D721Med (cell line): Measurements from ENCODE around the gene BCL2.

Experiments used
- DNase-seq: peaks from one replicate; pipeline ENCODE4 v3.0.0; 2011; ENCODE audit warnings: low spot score; ENCODE audit not compliant: insufficient read length
- FAIRE-seq: peaks from 2 replicates; lab custom pipeline; 2011; peaks lifted over from hg19 to GRCh38; lab: Jason Lieb, UNC
- TF ChIP-seq, protein P1 (sequence below): IDR thresholded peaks from 2 replicates; pipeline ENCODE4 v1.5.1; 2012; ENCODE audit warnings: mild to moderate bottlenecking, control low read depth; ENCODE audit not compliant: insufficient read depth; ENCODE audit errors: missing control alignments

Gene BCL2

DNA sequence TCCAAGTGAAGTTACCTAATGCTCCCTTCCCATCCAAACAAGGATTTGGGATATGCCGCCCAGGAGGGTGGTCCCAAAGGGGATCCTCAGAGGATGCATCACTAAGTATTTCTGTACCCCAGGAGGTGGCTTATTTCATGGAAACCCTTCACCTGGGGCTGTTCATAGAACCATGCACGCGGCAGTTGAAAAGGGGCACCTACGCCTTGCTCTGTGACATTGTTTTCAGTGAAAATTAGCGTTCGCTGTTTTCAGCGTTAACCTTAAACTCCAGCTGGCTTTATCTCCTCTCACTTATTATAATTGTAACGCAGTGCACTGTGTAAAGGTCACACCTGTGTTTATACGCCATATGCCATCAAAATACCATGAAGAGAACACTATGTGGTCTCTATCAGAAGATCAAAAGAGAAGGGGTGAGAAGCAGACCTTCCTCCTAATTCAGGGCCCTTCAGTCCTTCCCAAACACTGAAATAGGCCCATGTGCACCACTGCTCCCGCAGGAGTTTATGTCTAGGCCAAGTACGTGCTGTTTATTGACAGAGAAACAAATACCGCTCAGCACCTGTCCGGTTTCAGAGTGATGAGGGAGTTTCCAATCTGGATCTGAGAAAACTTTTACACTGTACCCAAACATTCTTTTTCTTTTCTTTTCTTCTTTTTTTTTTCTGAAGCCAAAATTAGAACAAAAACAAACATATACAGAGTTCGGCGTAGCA is 162.1 kb downstream of the BCL2 start:
- FAIRE-seq (peak; percentile 73), DNase-seq (no peak)
- TF ChIP-seq, protein P1, sequence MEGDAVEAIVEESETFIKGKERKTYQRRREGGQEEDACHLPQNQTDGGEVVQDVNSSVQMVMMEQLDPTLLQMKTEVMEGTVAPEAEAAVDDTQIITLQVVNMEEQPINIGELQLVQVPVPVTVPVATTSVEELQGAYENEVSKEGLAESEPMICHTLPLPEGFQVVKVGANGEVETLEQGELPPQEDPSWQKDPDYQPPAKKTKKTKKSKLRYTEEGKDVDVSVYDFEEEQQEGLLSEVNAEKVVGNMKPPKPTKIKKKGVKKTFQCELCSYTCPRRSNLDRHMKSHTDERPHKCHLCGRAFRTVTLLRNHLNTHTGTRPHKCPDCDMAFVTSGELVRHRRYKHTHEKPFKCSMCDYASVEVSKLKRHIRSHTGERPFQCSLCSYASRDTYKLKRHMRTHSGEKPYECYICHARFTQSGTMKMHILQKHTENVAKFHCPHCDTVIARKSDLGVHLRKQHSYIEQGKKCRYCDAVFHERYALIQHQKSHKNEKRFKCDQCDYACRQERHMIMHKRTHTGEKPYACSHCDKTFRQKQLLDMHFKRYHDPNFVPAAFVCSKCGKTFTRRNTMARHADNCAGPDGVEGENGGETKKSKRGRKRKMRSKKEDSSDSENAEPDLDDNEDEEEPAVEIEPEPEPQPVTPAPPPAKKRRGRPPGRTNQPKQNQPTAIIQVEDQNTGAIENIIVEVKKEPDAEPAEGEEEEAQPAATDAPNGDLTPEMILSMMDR, result no peak

DNA sequence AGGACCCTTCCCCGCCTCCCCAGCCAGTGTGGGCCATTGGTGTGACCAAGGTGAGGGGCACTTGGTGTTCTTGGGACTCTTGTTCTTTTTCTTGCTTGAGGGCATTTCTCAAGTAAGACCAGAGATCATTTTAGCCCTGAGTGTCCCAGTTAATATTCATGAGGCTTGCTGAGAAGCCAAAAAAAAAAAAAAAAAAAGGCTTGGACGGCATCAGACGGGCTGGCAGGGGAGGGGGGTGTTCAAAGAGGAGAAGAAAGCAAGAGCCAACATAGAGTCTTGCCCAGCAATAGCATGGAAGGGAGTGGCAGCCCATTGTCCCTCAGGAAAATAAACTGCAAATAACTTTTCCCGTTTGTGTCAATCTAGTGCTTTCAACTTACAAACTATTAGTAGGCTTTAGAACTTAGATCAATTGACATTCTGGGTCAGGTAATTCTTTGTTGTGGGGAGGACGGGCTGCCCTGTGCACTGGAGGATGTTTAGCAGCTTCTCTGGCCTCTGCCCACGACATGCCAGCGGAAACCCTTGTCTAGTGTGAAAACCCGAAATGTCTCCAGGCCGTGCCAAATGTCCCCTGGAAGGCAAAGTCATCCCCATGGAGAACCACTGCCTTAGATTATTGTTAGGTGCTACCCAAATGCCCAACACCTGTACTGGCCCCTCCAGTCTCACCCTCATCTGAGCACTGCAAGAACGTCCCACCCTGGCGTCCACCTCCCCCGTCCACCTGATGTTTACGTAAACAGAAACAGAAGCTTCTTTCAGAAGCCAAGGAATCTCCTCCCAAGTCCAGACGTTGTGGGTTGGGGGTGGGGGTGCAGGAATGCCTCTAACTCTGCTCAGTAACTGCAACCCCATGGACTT is 163.4 kb downstream of the BCL2 start:
- TF ChIP-seq, protein P1, result no peak
- DNase-seq (no peak), FAIRE-seq (peak; percentile 44)

DNA sequence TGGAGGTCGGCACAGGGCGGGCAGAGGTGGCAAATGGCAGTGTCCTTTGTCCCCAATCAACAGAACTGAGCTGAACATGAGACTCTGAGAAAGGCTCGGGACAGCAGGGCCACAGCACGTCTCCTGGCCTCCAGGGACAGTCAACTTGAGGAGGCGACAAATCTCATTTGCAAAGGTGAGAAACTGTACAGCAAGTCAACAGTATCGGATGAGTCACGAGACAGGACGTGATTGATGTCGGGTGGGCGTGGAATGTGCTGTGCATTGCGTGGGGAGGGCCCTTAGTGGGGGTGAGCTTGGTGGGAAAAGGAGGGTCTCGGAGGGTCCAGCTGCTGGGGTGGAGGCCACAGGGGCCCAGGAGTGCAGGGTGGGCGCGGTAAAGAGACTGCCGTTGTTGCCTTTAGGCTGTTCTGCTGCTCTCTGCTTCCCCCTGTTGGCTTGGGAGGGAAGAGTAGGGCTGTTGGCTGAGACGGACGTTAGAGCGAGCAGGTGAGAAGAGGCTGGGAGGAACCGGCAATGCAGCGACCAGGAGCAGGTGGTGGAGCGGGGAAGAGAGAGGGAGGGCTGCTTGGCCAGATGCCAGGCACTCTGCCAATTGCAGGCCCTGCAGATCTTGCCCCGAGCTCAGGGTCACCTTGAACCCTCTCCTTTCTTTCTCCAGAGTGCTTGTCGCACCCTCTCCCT is 164.3 kb downstream of the BCL2 start:
- no peak for DNase-seq
- TF ChIP-seq, protein P1, result peak; percentile 82
- FAIRE-seq, result no peak

DNA sequence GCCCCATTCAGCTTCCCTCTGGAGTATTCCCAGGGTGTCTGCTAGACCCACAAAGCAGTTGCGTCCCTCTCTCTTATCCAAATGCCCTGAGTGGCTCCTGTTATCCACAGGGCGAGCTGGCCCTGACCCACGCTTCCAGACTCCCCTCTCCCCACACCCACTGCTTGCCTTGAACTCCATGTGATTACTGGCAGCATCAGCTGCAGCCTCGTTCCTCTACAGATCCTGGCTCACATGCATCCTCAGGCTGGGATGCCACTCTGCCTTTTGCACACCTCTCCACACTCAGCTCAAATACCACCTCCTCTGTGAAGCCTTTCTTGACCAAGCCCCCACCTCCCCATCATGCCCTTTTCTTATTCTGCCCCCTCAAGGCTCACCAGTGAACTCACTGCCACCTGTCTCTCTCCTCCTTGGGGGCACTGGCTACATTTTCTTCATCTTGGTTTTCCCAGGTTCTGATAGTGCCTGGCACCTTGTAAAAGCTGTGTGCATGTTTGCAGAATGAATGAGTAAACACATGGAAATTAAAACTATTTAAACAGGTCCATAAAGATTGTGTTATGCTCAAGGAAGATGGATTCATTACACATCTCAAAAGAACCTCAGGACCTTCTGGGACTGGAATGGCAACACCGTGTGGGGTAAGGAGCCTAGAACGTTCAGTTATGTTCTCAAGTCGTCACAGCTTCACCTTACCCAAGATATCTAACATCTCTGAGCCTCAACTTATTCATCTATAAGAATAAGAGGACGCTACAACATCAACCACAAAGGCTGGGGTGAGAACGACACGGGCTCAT is 165.0 kb downstream of the BCL2 start:
- FAIRE-seq (peak; percentile 60), DNase-seq (no peak)
- TF ChIP-seq, protein P1, result no peak

DNA sequence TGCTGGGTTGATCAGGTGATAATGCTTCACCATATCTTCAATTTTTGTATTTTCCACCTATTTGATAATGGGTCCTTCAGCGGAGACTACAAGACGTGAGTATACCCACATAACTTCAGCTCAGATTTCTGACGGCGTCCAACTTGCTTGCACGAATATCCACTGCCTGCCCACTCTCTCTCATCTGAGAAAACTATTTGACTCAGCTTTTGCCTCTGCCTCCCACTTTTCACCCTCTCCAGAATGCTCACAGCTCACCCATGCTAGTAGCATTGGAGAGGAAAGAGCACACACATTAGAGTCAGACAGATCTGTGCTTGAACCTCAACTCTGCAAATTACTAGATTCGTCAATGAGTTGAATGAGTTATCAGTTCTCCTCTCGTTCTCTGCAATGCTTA is 166.8 kb downstream of the BCL2 start:
- no peak for FAIRE-seq
- DNase-seq, result no peak
- TF ChIP-seq, protein P1, result no peak

DNA sequence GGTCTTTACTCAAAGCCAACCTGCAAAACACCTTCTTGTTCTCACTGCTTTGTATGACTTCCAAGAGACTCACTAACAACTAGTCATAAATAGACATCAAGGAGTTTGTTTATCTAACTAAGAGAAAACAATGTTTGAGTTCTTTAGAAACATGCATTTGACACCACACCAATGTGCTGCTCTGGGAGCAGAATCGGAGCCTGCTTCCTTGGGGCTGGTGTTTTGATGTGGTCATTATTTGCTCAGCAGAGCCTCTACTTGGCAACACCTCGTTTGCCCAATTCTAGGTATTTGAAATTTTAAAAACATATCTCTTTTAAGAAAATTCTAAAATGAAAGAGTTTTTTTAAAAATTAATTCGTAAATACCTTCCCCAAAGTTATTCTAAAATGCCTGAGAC is 167.5 kb downstream of the BCL2 start:
- TF ChIP-seq, protein P1, result no peak
- DNase-seq (no peak), FAIRE-seq (peak; percentile 64)
